ENCODE data around the gene ZC3H4. TPM values are rescaled to one million over a fixed set of nuclear protein-coding genes. Genes with fewer than 3 reads are reported as not detected.

The ZC3H4 gene
- total RNA-seq, 1 experiment from 2014 or later = 51.9 TPM

DNA sequence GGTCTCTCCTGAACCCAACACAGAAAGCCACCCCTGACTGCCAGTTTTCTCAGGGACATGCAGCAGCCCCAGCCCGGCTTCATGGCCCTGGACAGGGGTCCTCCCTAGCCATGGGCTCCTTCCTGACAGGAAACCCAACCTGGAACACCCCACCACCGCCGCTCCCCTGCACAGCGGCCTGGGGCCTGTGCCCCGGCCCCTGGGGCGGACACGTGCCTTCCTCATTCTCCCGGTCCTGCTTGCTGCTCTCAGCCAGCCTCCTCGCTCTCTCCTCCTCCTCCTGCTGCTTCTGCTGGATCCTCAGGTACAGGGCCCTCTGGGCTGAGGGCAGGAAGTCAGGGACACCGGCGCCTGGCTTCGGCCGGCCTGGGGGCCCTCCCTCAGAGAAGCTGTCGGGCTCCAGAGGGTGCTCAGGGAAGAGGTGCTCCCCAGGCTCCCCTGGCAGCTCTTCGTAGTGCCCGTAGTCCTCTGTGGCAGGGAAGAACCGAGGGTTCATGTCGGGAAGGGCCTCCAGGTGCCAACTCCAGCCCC lies 44.6 kb downstream of the ZC3H4 start:
- peaks cover 13% of the 10 kb centered on the region for H4K20me1 ChIP-seq (ENCODE audit: insufficient read depth)
- no peak overlapping the region for H2AFZ ChIP-seq
- no TSS peak for BruUV-seq (replicated peaks)
- no peaks in the 10 kb centered on the region for H3K79me2 ChIP-seq (ENCODE audit: low read depth)
- no peak overlapping the region for H3K4me2 ChIP-seq
- H3K9me2 ChIP-seq (ENCODE audit: insufficient read depth) = no peaks in the 10 kb centered on the region
- no peaks in the 10 kb centered on the region for H3F3A ChIP-seq (ENCODE audit: insufficient read depth, low read depth)
- H3K27me3 ChIP-seq (ENCODE audit: insufficient read depth, low read depth) = no peaks in the 10 kb centered on the region
- H3K4me3 ChIP-seq = no peak overlapping the region
- no peak overlapping the region for H3K27ac ChIP-seq
- DNase-seq = no peak
- ChIA-PET POLR2A (ENCODE audit: unreplicated experiment) (no interaction called here), CTCF (no interaction called here)
- H3K4me1 ChIP-seq (replicated peaks; ENCODE audit: insufficient read depth) = no peaks in the 10 kb centered on the region
- no peaks in the 10 kb centered on the region for H3K9me3 ChIP-seq (ENCODE audit: insufficient read depth, low read depth)
- TF ChIP-seq, protein P1, sequence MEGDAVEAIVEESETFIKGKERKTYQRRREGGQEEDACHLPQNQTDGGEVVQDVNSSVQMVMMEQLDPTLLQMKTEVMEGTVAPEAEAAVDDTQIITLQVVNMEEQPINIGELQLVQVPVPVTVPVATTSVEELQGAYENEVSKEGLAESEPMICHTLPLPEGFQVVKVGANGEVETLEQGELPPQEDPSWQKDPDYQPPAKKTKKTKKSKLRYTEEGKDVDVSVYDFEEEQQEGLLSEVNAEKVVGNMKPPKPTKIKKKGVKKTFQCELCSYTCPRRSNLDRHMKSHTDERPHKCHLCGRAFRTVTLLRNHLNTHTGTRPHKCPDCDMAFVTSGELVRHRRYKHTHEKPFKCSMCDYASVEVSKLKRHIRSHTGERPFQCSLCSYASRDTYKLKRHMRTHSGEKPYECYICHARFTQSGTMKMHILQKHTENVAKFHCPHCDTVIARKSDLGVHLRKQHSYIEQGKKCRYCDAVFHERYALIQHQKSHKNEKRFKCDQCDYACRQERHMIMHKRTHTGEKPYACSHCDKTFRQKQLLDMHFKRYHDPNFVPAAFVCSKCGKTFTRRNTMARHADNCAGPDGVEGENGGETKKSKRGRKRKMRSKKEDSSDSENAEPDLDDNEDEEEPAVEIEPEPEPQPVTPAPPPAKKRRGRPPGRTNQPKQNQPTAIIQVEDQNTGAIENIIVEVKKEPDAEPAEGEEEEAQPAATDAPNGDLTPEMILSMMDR (conservative IDR thresholded peaks at IDR 0.05) = no peak
- TF ChIP-seq EZH2 (IDR thresholded peaks at IDR 0.05; ENCODE audit: low read depth) = no peak
- peaks cover 14% of the 10 kb centered on the region for H3K36me3 ChIP-seq (ENCODE audit: low read depth)
- intact Hi-C loops (cut with micrococcal nuclease; ENCODE audit: unreplicated experiment) = no loop called here

DNA sequence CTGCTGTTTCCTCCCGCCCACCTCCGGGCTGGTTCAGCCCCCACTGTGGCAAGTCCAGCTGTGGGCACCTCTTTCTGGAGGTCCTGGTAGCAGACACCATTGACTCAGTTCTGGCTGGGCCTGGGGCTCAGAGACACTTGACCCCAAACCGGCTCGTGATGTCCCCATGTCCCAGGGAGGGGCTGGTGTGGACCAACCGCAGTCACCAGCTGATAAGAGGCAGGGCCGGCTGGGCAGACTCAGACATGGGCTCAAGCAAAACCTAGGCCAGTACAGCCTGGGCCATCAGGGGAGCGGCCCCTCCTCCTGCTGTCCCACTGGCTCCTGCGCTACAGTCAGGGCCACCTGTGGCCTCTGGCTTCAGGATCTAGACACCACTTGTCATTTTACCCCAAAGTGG lies 45.3 kb downstream of the ZC3H4 start:
- no TSS peak for BruUV-seq (replicated peaks)
- H3K4me1 ChIP-seq (replicated peaks; ENCODE audit: insufficient read depth) = no peaks in the 10 kb centered on the region
- no peak for DNase-seq
- TF ChIP-seq, protein P1 (conservative IDR thresholded peaks at IDR 0.05) = no peak
- no peak for TF ChIP-seq EZH2 (IDR thresholded peaks at IDR 0.05; ENCODE audit: low read depth)
- H3K9me3 ChIP-seq (ENCODE audit: insufficient read depth, low read depth) = no peaks in the 10 kb centered on the region
- peaks cover 13% of the 10 kb centered on the region for H4K20me1 ChIP-seq (ENCODE audit: insufficient read depth)
- no peaks in the 10 kb centered on the region for H3K79me2 ChIP-seq (ENCODE audit: low read depth)
- H3F3A ChIP-seq (ENCODE audit: insufficient read depth, low read depth) = peaks cover 4% of the 10 kb centered on the region
- H3K27me3 ChIP-seq (ENCODE audit: insufficient read depth, low read depth) = no peaks in the 10 kb centered on the region
- H3K9me2 ChIP-seq (ENCODE audit: insufficient read depth) = no peaks in the 10 kb centered on the region
- H3K36me3 ChIP-seq (ENCODE audit: low read depth) = peaks cover 13% of the 10 kb centered on the region
- intact Hi-C loops (cut with micrococcal nuclease; ENCODE audit: unreplicated experiment) = no loop called here
- no peak overlapping the region for H3K4me3 ChIP-seq
- ChIA-PET CTCF (no interaction called here), POLR2A (ENCODE audit: unreplicated experiment) (interaction anchor here (0.6 kb wide), 1 partner anchor 24 kb away, joined by 3 read pairs; no protein-coding TSS in a partner anchor)
- H3K4me2 ChIP-seq = no peak overlapping the region
- no peak overlapping the region for H2AFZ ChIP-seq
- no peak overlapping the region for H3K27ac ChIP-seq

DNA sequence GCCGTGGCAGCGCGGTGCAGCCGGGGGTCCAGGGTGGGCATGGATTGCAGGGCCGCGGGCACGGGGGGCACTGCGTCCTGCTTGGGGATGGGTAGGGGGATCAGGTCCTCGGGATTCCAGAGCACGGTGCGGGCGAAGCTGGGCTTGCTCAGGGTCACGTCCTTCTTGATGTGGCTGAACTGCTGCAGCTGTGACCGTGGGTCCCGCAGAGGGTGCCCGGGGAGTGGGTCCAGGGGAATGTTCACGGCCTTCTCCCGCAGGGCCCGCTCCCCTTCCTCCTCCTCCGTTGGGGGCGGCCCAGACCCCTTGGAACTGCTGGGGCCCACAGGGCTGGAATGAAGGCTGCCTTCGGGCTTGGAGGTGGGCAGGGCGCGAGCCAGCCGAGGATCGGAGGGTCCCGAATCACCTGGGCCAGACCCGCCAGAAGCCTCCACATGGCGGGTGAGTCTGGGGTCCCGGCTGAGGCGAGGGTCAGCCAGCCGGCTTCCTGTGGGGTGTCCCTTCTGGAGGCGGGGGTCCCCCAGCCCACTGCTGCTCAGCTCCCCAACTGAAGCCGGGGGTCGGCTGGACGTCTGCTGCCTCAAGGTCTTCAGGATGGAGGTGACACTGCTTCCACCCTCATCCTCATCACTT lies 46.2 kb downstream of the ZC3H4 start:
- TF ChIP-seq, protein P1 (conservative IDR thresholded peaks at IDR 0.05) = no peak
- no peak for TF ChIP-seq EZH2 (IDR thresholded peaks at IDR 0.05; ENCODE audit: low read depth)
- no peak overlapping the region for H3K4me2 ChIP-seq
- no peaks in the 10 kb centered on the region for H3K9me2 ChIP-seq (ENCODE audit: insufficient read depth)
- no peak overlapping the region for H3K4me3 ChIP-seq
- POLR2A ChIA-PET (ENCODE audit: unreplicated experiment) = interaction anchor here (0.5 to 0.6 kb wide), 2 partner anchors 25 to 217 kb away, joined by 3 read pairs; partner anchors contain the start of gene AP2S1
- H2AFZ ChIP-seq = no peak overlapping the region
- H3K4me1 ChIP-seq (replicated peaks; ENCODE audit: insufficient read depth) = no peaks in the 10 kb centered on the region
- H3F3A ChIP-seq (ENCODE audit: insufficient read depth, low read depth) = peaks cover 13% of the 10 kb centered on the region
- DNase-seq = no peak
- no peaks in the 10 kb centered on the region for H3K9me3 ChIP-seq (ENCODE audit: insufficient read depth, low read depth)
- H4K20me1 ChIP-seq (ENCODE audit: insufficient read depth) = peaks cover 13% of the 10 kb centered on the region
- H3K36me3 ChIP-seq (ENCODE audit: low read depth) = peaks cover 13% of the 10 kb centered on the region
- no TSS peak for BruUV-seq (replicated peaks)
- no peaks in the 10 kb centered on the region for H3K27me3 ChIP-seq (ENCODE audit: insufficient read depth, low read depth)
- no peaks in the 10 kb centered on the region for H3K79me2 ChIP-seq (ENCODE audit: low read depth)
- CTCF ChIA-PET = no interaction called here
- no peak overlapping the region for H3K27ac ChIP-seq
- intact Hi-C loops (cut with micrococcal nuclease; ENCODE audit: unreplicated experiment) = no loop called here

Measured in PC-9 (cell line).